ENCODE results near the gene TRPC4AP. TPM values are rescaled to one million over a fixed set of nuclear protein-coding genes. Genes with fewer than 3 reads are reported as not detected.

The TRPC4AP gene
- total and polyA plus RNA-seq, 9 donors, result 30.5 to 51.8 (median 40.7) TPM

GRCh38 chr20:34999021-34999451, 93.6 kb downstream of the TRPC4AP start:
- Histone ChIP-seq H3K9me3 (no peaks in the 10 kb centered on the region), H3K4me1 (ENCODE audit: insufficient read depth) (peaks cover 6% of the 10 kb centered on the region), H3K36me3 (no peaks in the 10 kb centered on the region), H3K4me3 (no peak overlapping the region), H3K27ac (no peak overlapping the region), H3K27me3 (no peaks in the 10 kb centered on the region)
- WGBS, 3 donors, result 86 to 88% (median 87%) methylated on average over 25 of the region's 25 CpGs
- no peak for DNase-seq
- TF ChIP-seq CTCF (IDR thresholded peaks at IDR 0.05), result no peak
- TF ChIP-seq EP300 (IDR thresholded peaks at IDR 0.05), result no peak
- no peak for TF ChIP-seq POLR2A (IDR thresholded peaks at IDR 0.05)
- intact Hi-C loops (cut with DNase I), result no loop called here

DNA sequence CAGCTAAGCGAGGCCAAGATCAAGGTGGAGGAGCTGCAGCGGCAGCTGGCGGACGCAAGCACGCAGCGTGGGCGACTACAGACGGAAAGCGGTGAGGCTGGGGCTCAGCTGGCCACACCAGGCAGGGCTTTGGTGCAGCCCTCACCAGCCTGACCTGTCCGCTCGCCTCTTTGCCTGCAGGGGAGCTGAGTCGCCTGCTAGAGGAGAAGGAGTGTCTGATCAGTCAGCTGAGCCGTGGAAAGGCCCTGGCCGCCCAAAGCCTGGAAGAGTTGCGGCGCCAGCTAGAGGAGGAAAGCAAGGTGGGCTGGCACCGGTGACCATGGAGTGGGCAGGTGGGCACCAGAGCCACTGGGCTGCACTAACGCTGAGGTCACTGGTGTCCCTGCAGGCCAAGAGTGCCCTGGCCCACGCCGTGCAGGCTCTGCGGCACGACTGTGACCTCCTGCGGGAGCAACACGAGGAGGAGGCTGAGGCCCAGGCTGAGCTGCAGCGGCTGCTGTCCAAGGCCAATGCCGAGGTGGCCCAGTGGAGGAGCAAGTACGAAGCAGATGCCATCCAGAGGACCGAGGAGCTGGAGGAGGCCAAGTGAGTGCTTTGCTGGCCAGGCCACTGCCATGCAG, 94.2 kb downstream of the TRPC4AP start:
- Histone ChIP-seq H3K36me3 (no peaks in the 10 kb centered on the region), H3K4me1 (ENCODE audit: insufficient read depth) (peaks cover 6% of the 10 kb centered on the region), H3K27me3 (no peaks in the 10 kb centered on the region), H3K27ac (no peak overlapping the region), H3K9me3 (no peaks in the 10 kb centered on the region), H3K4me3 (no peak overlapping the region)
- WGBS, 3 donors, result 82 to 90% (median 84%) methylated on average over 28 of the region's 28 CpGs
- intact Hi-C loops (cut with DNase I), result no loop called here
- no peak for TF ChIP-seq POLR2A (IDR thresholded peaks at IDR 0.05)
- no peak for TF ChIP-seq EP300 (IDR thresholded peaks at IDR 0.05)
- no peak for TF ChIP-seq CTCF (IDR thresholded peaks at IDR 0.05)
- DNase-seq, result no peak

- no peaks in the 10 kb centered on the region for H3K9me3 ChIP-seq
- intact Hi-C loops (cut with DNase I), result no loop called here
- DNase-seq, result no peak
- no peaks in the 10 kb centered on the region for H3K36me3 ChIP-seq
- 84 to 93% (median 91%) methylated on average over 2 of the region's 2 CpGs for WGBS, 3 donors
- H3K4me1 ChIP-seq (ENCODE audit: insufficient read depth), result peaks cover 6% of the 10 kb centered on the region
- TF ChIP-seq EP300 (IDR thresholded peaks at IDR 0.05), result no peak
- no peak for TF ChIP-seq CTCF (IDR thresholded peaks at IDR 0.05)
- TF ChIP-seq POLR2A (IDR thresholded peaks at IDR 0.05), result no peak
- H3K27ac ChIP-seq, result no peak overlapping the region
- H3K27me3 ChIP-seq, result no peaks in the 10 kb centered on the region
- no peak overlapping the region for H3K4me3 ChIP-seq
These were observed 94.8 kb downstream of the TRPC4AP start for GRCh38 chr20:34997774-34998173.

GRCh38 chr20:34997131-34997561, 95.5 kb downstream of the TRPC4AP start:
- Histone ChIP-seq H3K9me3 (no peaks in the 10 kb centered on the region), H3K4me1 (ENCODE audit: insufficient read depth) (peaks cover 6% of the 10 kb centered on the region), H3K27me3 (no peaks in the 10 kb centered on the region), H3K36me3 (no peaks in the 10 kb centered on the region), H3K4me3 (no peak overlapping the region), H3K27ac (no peak overlapping the region)
- TF ChIP-seq EP300 (IDR thresholded peaks at IDR 0.05) (no peak), CTCF (IDR thresholded peaks at IDR 0.05) (no peak), POLR2A (IDR thresholded peaks at IDR 0.05) (no peak)
- intact Hi-C loops (cut with DNase I), result no loop called here
- peak; percentile 52 to 80 (median 66) for DNase-seq
- WGBS, 3 donors, result 9 to 28% (median 24%) methylated on average over 39 of the region's 39 CpGs
